Measurements from ENCODE around the gene SOX6. TPM values are rescaled to one million over a fixed set of nuclear protein-coding genes. Genes with fewer than 3 reads are reported as not detected.

SOX6 gene
- total RNA-seq, 2 experiments from 2014 or later: 0.20 TPM; not detected in 1

- no peaks in the 10 kb centered on the region for H3K36me3 ChIP-seq (ENCODE audit: insufficient read depth, low read length)
- no peak overlapping the region for H3K27ac ChIP-seq (ENCODE audit: low read depth in 1 of 2, low read length in 2 of 2)
- POLR2A ChIA-PET: no interaction called here
- no peak for TF ChIP-seq CTCF (IDR thresholded peaks at IDR 0.05)
- CTCF ChIA-PET: no interaction called here
- ATAC-seq (ENCODE audit: poor library complexity) (no peak), DNase-seq (no peak)
- H3K4me3 Mint-ChIP-seq: no peak overlapping the region
- no peaks in the 10 kb centered on the region for H3K4me1 ChIP-seq (ENCODE audit: insufficient read depth, low read length)
- H3K9me3 ChIP-seq (ENCODE audit: control insufficient read depth in 1 of 2, insufficient read depth in 1 of 2, low read length in 2 of 2): no peaks in the 10 kb centered on the region
- intact Hi-C loops (cut with DNase I, micrococcal nuclease): no loop called here
- no peaks in the 10 kb centered on the region for H3K27me3 Mint-ChIP-seq
- H3K9me3 Mint-ChIP-seq: no peaks in the 10 kb centered on the region
- no peak overlapping the region for H3K27ac Mint-ChIP-seq
- no peaks in the 10 kb centered on the region for H3K27me3 ChIP-seq (ENCODE audit: control insufficient read depth in 1 of 2, insufficient read depth in 2 of 2, low read length in 2 of 2)
- no peaks in the 10 kb centered on the region for H3K4me1 Mint-ChIP-seq (ENCODE audit: low read depth)
- H3K36me3 Mint-ChIP-seq (ENCODE audit: low read depth): no peaks in the 10 kb centered on the region
- H3K4me3 ChIP-seq (ENCODE audit: low read length): no peak overlapping the region
These were observed 35.2 kb downstream of the SOX6 start for GRCh38 chr11:16321148-16321547.

- POLR2A ChIA-PET: no interaction called here
- DNase-seq: no peak
These were observed 38.0 kb downstream of the SOX6 start for GRCh38 chr11:16318320-16318719.

GRCh38 chr11:16317712-16318111 is 38.6 kb downstream of the SOX6 start:
- Histone ChIP-seq H3K27me3 (ENCODE audit: control insufficient read depth in 1 of 2, insufficient read depth in 2 of 2, low read length in 2 of 2) (no peaks in the 10 kb centered on the region), H3K36me3 (ENCODE audit: insufficient read depth, low read length) (no peaks in the 10 kb centered on the region), H3K4me3 (ENCODE audit: low read length) (no peak overlapping the region), H3K27ac (ENCODE audit: low read depth in 1 of 2, low read length in 2 of 2) (no peak overlapping the region), H3K4me1 (ENCODE audit: insufficient read depth, low read length) (no peaks in the 10 kb centered on the region), H3K9me3 (ENCODE audit: control insufficient read depth in 1 of 2, insufficient read depth in 1 of 2, low read length in 2 of 2) (no peaks in the 10 kb centered on the region)
- H3K9me3 Mint-ChIP-seq: no peaks in the 10 kb centered on the region
- CTCF ChIA-PET: no interaction called here
- DNase-seq: no peak
- POLR2A ChIA-PET: no interaction called here
- H3K4me1 Mint-ChIP-seq (ENCODE audit: low read depth): no peaks in the 10 kb centered on the region
- H3K27me3 Mint-ChIP-seq: no peaks in the 10 kb centered on the region
- no peaks in the 10 kb centered on the region for H3K36me3 Mint-ChIP-seq (ENCODE audit: low read depth)
- ATAC-seq (ENCODE audit: poor library complexity): no peak
- H3K4me3 Mint-ChIP-seq: no peak overlapping the region
- intact Hi-C loops (cut with DNase I, micrococcal nuclease): no loop called here
- TF ChIP-seq CTCF (IDR thresholded peaks at IDR 0.05): no peak
- no peak overlapping the region for H3K27ac Mint-ChIP-seq

More at GRCh38 chr11:16318320-16318719, 38.0 kb downstream of the SOX6 start:
- H3K4me3 Mint-ChIP-seq: no peak overlapping the region
- CTCF ChIA-PET: no interaction called here
- no peak overlapping the region for H3K27ac ChIP-seq (ENCODE audit: low read depth in 1 of 2, low read length in 2 of 2)
- TF ChIP-seq CTCF (IDR thresholded peaks at IDR 0.05): no peak
- no peak overlapping the region for H3K27ac Mint-ChIP-seq
- H3K36me3 Mint-ChIP-seq (ENCODE audit: low read depth): no peaks in the 10 kb centered on the region
- no peak for ATAC-seq (ENCODE audit: poor library complexity)
- intact Hi-C loops (cut with DNase I, micrococcal nuclease): no loop called here
- no peaks in the 10 kb centered on the region for H3K4me1 Mint-ChIP-seq (ENCODE audit: low read depth)
- H3K4me3 ChIP-seq (ENCODE audit: low read length): no peak overlapping the region
- no peaks in the 10 kb centered on the region for H3K9me3 Mint-ChIP-seq
- H3K36me3 ChIP-seq (ENCODE audit: insufficient read depth, low read length): no peaks in the 10 kb centered on the region
- no peaks in the 10 kb centered on the region for H3K4me1 ChIP-seq (ENCODE audit: insufficient read depth, low read length)
- H3K9me3 ChIP-seq (ENCODE audit: control insufficient read depth in 1 of 2, insufficient read depth in 1 of 2, low read length in 2 of 2): no peaks in the 10 kb centered on the region
- H3K27me3 Mint-ChIP-seq: no peaks in the 10 kb centered on the region
- H3K27me3 ChIP-seq (ENCODE audit: control insufficient read depth in 1 of 2, insufficient read depth in 2 of 2, low read length in 2 of 2): no peaks in the 10 kb centered on the region
